Hippocampal formation (tissue), 2 donors: Measurements from ENCODE around the gene KCNQ2.
"Not testable (repeated sequence)": the region's sequence is repeated elsewhere in the genome, so short reads cannot be mapped to it uniquely, and the experiment has no call there.

Experiments
- DNase-seq, 2 donors: peaks; one replicate each; lab custom pipeline; 2025; lab: John Stamatoyannopoulos, UW

The KCNQ2 gene

DNA sequence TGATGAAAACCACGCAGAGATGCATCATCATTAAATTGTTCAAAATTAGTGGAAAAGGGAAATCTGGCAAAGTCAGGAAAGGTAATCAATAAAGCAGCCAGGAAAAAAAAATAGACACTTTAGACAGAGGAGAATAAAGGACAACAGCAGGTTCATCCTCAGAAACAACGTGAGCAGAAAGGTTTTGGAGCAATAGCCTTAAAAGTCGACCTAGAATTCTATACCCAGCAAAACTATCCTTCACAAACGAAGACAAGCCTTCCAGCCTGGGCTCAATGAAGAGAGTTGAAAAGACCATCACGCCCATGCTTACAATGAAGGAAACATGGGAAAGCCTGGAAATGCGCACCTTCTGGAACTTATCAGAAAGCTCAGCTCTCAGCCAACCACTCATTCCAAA lies 86.6 kb downstream of the KCNQ2 start:
- no peak for DNase-seq

DNA sequence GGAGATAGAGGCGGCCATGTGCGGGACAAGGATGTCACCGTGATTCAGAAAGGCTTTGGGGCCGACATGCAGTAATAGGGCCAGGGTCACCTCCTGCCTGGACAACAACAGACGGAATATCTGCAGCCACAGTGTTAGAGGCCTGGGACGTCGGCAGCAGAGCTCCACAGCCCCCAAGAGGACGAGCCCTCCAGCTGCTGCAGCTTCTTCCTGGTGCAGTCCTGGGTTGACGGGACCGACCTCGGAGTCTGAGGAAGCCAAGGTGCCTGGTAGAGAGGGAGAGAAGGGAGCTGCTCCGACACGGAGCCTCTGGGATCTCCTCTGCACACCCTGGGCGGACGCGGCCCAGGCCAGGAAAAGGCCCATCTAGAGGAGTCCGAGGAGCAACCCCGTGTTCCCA lies 88.1 kb downstream of the KCNQ2 start:
- DNase-seq, result no peak

DNA sequence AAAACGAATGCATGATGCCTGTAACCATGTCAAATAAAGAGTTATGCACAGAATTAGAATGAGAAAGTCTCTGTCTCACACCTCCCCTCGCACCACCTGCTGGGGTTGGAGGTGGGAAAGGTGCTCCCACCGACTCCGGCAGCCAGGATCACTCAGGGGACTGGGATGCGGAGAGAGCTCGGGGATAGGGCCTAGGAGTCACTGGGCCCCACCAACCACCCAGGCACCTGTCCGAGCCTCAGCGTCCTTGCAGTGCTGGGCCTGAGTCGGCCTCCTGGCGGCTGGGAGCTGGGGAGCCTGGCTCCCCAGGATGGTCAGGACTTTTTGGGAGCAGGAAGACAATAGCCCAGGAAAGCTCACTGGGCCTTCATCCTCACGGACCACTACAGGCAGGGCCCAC lies 88.9 kb downstream of the KCNQ2 start:
- no peak for DNase-seq

DNA sequence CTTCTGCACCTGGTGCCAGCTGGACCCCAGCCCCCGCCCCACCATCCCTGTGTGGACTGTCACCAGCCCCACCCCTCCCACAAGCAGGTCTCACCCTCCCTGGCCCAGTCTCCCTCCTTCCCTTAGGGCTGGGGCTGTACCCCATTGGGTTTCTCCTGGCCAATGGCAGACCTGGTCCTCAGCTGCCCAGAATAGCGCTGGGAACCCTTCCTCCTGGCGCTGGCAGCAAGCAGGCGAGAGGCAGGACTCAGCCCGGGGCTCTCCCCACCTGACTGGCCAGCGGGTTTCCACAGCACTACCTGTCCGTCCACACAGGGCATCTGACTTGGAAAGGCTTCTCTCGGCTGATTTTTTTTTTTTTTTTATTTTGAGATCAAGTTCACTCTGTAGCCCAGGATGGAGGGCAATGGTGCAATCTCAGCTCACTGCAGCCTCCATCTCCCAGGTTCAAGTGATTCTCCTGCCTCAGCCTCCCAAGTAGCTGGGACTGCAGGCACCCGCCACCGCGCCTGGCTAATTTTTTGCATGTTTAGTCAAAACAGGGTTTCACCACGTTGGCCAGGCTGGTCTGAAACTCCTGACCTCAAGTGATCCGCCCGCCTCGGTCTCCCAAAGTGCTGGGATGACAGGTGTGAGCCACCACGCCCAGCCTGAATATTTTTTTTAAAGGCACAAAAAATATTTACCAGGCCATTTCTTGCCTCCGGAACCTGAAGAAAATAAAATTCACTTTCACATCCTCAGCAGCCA lies 89.7 kb downstream of the KCNQ2 start:
- no peak for DNase-seq

DNA sequence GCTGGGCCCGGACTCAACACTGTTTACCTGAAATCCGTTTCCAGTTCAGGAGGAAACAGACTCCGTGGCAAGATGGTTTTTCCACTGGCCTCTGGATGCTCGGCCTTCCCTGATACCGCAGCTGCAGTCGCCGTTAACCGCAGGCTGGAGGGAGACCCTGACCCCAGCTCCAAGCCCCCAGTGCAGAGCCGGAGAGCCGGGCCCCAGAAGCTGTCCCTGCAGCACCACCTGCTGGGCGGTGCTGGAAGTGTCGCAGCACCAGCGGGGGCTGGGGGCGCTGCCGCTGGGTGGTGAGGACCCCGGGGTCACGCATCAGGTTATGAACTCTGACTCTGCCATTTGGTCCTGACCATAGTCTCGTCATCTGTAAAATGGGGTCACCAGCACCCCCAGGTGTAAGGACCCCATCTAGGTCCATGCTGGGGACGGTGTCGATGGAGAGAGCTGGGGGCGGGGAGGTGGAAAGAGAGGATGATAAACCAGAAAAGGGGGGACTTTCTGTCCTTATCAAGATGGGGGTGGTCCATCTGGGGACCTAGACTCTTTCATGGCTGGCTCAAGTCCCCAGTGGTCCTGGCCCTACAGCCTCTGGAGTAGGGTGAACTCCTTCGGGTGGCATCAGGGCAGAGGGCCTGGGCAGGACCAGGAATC lies 90.5 kb downstream of the KCNQ2 start:
- DNase-seq, result no peak

DNA sequence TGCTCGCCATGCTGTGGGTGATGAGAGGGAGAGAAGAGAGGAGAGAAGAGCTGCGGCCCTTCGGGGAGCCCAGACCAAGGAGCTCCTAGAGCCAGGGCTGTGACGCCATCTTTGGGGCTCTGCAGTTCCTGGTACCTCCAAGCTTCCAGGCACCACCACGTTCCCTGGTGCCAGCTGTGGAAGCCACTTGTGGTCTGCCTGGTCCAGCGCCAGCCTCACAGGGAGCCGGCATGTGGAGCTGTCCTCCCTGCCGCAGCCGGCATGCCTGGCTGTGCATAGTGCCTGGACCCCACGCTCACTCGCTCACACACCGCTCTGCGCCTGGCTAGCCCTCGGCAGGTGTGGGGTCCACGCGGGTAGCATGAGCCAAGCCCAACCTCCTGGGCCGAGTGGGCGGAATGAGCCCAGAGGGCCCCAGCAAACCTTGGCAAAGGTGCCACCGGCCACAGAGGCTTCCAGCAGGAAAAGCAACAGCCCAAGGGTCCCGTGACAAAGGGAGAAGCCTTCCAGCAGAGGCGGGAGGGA lies 92.0 kb downstream of the KCNQ2 start:
- no peak for DNase-seq

DNA sequence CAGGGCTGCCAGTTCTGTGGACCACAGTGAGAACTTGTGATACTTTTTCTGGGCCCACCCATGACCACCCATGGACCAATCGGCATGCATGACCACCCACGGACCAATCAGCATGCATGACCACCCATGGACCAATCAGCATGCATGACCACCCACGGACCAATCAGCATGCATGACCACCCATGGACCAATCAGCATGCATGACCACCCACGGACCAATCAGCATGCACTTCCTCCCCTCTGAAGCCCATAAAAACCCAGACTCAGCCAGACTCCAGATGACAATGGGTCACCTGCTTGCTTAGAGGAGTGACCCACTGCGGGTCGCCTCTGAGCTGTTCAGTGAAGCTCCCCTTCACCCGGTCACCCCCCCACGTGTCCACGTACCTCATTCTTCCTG lies 92.6 kb downstream of the KCNQ2 start:
- DNase-seq, result not testable (repeated sequence)

DNA sequence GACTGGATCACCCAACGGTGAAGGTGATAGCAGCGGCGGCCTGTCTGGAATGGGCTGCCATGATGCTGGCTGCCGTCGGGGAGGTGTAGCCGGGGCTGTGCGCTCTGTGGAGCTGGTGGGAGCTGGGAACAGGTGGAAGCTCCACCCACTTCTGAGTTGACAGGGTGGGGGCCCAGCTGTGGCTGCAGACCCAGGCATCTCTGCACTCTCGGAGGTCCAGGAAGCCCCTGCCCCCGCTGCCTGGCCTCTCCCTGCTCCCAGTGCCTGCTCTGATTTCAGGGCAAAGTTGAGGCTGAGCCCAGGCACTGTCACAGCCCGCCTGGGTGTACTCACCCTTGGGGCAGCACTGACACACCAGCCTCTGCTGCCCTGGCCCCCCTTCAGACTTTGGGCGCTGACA lies 93.2 kb downstream of the KCNQ2 start:
- no peak for DNase-seq

DNA sequence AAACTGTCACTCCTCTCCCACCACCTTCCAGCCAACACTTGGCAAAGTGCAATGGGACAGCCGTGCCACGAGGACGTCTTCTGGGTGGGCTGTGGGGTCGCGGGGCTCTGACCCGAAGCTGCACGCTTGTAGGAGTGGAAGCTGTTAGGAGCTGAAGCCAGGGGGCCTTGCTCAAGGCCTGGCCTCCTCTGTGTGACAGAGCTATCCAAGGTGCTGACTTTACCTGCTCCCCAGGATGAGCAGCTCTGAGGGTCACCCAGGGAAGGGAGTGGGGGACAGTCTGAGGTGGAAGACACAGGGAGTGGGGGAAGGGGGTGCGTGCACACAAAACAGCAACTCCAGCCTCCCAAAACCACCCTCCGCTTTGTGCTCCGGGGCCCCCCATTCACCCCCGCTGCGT lies 93.8 kb downstream of the KCNQ2 start:
- DNase-seq, result no peak

DNA sequence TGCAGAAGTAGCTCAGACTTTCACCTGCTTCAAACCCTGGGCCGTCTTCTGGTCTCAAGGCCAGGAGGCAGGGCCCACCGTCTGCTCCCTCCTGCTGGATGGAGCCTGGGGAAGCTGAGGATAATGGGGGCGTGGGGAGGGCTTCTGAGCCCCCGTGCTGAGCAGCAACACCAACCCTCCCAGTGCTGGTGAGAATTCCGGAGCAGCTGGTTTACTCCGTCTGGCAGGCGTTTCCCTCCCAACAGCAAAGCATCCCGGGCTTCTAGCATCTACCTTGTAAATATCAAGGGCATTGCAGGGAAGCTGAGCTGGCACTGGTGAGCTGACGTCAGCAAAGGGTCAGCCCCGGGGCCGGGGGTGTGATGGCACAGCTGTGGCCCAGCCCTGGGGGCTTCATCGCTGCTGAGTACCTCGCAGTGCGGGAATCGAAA lies 94.5 kb downstream of the KCNQ2 start:
- DNase-seq, result no peak

DNA sequence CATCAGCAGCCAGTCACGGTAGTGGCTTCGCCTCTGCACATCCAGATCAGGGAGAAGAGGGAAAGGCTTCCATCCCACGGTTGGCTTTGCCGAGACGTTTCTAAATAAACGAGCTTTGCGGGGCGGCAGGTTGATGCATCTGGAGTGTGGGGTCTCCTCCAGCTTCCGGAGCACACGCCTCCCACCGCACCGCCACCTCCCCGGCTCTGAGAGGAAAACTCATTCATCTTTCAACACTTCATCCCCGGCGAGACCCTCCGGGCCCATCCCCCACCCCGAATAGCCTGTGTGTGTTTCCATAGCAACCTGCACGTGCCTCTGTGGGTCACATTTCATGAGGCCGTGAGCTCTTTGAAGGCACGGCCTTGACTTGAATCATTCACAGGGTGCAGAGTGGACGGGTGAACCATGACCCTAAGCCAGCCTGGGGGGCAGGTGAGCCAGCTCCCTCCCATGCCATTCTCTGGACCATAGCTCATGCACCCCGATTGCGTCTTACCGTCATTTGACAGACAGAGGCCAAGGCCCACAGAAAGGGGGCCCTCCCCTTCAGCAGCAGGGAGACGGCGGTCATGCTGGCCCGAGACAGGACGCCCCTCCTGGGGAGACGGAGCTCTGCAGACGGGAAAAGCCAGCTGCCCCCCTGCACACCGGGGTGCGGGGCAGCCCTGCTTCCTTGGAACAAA lies 95.1 kb downstream of the KCNQ2 start:
- no peak for DNase-seq

DNA sequence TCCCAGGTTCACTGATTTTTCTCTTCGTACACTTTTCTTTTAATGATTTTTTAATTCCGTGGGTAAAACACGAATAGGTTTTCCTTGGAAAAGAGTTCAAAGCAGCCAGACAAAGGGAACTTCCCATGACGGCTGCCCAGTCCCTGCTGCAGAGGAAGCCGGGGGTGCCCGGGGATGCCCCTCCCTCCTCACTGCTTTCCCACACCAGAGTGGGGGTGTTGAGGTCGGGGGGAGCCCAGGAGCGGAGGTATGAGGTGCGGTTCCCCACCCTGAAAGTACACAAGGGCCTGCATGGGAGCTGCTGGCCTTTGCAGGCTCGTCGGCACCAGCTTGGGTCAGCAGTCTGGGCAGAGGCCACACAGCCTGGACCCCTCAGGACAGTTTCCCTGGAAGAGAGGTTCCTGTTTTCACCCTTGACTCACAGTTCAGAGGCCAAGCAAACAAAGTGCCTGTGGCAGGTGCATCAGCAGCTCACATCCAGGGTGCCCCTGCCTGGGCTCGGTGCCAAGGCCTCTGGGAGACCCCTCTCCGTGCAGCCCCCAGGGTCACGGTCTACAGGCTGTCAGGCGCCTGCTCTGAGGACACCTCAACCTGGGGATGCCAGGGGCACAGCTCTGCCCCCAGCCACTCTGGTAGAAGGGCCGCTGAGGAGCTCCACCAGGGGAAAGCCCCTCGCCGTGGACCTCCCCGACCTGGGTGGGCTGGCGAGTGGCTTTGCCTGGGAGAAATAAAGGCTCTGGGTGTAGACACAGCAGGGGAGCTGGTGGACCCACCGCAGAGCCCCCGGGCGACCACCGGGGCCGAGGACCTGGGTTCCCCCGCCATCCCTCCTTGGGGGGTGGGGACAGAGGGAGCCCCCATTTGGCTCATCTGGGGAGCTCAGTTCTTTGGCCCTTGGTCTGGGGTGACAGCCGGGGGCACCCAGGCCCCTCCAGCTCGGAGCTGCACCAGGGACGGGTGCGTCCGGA lies 95.9 kb downstream of the KCNQ2 start:
- no peak for DNase-seq

DNA sequence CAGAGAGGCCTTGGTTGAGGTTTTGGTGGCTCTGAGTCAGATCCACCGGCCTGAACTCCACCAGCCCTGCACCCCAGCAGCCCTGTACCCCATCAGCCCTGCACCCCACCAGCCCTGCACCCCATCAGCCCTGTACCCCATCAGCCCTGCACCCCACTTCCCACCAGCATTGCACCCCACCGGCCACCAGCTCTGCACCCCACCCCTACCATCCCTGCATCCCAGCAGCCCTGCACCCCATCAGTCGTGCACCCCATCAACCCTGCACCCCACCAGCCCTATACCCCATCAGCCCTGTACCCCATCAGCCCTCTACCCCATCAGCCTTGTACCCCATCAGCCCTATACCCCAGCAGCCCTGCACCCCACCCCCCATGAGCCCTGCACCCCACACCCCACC lies 97.0 kb downstream of the KCNQ2 start:
- DNase-seq, result no peak

DNA sequence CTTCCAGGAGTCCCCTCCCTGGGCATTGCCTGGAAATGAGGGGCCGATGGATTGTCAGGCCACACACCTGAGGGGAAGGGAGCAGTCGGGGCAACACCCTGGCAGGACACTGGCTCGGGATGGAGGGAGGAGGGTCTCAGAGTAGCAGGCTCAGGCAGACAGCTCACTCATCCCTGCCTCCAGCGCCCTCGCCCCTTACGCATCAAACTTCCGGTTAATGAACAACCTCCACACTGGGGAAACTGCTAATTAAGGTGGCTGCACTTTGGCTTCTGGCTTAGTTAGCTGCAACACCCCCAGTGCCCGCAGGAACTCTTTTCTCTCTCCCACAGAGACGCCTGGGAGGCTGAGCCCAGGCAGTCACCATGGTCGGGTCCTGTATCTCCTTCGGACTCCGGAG lies 98.0 kb downstream of the KCNQ2 start:
- no peak for DNase-seq

DNA sequence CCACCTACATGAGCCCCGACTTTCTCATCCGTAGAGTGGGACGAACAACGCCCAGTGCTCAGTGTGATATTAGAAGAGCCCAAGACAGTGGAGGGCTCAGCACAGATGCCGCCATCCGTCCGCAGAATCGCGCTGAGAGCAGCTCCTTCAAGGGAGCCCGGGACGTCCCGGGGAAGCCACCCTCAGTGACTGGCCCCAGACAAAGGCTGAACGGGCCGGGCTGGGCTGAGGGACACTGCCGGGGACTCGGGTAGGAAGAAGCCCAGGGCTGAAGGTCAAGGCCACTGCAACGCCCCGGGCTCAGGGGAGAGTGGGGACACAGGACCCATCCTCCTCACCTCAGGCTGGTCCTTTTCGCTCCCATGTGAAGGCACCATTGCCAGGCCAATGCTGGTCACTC lies 98.5 kb downstream of the KCNQ2 start:
- DNase-seq, result no peak

DNA sequence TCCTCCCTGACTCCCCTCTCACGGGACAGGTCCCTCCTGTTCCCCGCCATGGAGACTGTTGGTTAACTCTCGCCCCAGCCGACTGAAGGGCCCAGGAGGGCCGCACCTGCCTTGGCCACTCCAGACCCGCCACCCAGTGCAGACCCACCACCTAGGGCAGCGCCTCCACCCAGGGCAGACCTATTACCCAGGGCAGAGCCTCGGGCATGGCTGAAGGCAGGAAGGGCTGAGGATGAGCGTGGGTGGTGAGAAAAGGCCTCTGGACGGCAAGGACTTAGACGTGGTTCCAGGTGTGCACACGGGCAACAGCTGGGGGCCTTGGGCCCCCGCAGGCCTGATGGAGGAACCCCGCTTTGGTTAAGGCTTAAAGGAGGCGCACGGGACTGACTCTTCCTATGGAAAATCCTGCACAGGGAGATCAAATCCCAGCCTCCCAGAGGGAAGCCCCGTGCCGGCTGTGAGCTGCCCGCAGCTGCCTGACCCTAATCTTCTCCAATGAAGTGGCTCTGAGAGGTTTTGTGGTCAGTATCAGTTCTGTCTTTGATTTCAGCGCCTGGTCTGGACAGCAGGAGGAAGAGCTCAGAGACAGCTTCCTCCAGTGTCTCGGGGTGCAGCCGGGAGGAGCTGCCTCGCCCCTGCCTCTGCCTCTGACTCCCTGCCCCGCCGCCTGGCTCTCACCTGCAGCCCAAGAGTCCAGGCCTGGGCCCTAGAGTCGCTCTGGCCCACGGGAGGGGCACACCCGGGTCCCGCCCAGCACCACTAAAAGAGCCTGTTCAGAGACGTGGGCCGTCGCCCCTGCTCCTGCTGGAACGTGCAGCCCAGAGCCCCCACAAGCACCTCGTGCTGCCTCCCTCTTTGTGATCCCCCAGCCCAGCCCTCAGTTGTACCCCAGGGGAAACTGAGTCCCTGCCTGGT lies 99.2 kb downstream of the KCNQ2 start:
- DNase-seq, result no peak

DNA sequence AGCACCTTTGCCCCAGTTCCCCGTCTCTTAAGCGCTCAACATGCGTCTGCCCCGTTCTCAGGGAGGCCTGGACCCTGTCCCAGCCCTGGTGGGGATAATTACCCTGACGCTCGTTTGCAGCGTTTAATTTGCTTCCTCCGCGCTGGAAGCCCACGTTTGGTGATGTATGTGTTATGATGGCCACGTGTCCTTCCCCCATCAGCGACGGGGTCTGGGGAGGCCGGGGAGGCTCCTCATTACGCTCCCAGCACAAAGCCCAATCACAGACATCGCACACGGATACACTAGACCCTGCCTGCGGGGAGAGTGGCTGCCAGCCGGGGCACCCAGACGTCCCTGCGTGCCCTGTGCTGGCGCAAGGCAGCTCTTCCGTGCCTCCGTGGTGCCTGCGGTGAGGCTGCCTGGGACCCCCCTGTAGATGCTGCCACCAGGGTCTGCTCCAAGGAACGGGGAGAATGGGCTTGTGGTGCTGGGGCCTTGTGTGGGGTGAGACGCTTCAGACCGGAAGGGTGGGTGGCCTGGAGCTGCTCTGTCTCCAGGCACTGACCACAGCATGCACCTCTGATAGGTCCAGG lies 101.1 kb downstream of the KCNQ2 start:
- no peak for DNase-seq

DNA sequence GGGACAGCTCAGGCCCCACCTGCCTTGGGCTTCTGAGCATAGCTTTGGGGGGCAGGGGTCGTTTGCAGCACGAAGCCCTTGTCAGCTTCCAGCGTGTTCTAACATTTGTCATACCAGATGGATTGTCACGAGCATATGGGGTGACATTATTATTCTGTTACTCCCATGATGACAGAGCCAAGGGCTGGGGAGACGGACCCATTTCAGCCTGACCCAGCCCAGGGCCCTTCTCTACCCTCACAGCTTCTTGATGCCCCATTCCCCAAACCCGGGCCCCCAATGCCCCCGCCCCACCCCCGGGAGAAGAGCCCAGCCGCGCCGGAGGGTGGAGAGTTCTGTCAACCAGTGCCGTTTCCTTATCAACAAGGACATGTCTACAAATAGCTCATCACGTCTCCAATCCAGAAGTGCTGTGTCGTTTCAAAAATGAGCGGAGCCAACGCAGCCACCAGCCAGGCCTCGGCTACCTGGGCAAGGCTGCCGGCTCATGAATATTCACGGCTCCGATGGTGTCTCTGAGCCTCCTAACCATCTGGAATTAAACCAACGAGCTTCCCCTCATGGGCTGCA lies 101.8 kb downstream of the KCNQ2 start:
- no peak for DNase-seq

DNA sequence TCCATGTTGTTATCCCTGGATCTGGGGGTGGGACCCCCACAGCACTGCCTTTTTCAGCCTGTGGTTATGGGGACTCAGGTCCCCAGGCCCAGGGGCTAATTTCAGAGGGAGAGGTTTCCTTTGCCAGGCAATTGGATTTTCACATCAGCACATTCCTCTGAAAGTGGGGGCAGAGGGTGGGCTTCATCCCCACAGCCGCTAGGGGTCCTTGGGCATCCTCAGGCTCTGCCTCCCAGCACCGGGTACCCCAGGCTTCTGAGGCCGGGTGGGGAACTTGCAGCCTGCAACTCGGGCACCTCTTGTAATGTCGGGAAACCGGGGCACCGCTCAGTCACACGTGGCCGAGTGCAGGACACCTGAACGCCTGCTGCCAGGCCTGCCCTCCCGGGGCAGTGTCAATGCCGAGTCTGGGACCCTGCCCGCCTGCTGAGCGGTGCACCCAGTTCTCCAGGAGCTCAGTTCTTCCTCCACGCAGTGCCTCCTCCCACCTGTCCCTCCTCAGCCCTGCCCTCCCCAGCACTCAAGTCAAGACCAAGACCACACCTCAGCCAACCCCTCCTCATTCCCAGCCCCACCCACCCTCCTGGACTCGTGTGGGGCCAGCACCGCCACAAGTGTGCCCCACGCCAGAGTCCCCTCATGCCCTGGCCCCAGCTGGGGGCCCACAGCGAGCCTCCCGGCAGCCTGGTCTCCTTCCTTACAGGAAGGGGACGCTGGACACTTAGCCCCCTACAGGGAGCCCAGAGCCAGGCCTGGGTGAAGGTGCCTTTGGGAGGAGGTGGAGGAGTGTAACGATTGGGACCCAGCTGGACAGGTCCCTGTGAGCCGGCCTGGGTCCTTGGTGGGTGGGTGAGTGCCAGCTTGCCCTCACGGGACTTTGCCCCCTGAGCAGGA lies 102.5 kb downstream of the KCNQ2 start:
- no peak for DNase-seq
